Measurements from ENCODE around the gene USP51.

- TF ChIP-seq TARDBP (IDR thresholded peaks at IDR 0.05) (no peak), CTBP1 (IDR thresholded peaks at IDR 0.05; ENCODE audit: borderline replicate concordance) (no peak)
Observed at GRCh38 chrX:55487143-55487542, 2.5 kb downstream of the USP51 start.

Measured in HEK293T (cell line).